ENCODE results near the gene OR56A1. TPM values are rescaled to one million over a fixed set of nuclear protein-coding genes. Genes with fewer than 3 reads are reported as not detected.
"Not testable (repeated sequence)": the region's sequence is repeated elsewhere in the genome, so short reads cannot be mapped to it uniquely, and the experiment has no call there.

Gene OR56A1
- total and polyA plus RNA-seq, 2 of the 4 experiments (the other 2 are of a cell fraction): not detected

DNA sequence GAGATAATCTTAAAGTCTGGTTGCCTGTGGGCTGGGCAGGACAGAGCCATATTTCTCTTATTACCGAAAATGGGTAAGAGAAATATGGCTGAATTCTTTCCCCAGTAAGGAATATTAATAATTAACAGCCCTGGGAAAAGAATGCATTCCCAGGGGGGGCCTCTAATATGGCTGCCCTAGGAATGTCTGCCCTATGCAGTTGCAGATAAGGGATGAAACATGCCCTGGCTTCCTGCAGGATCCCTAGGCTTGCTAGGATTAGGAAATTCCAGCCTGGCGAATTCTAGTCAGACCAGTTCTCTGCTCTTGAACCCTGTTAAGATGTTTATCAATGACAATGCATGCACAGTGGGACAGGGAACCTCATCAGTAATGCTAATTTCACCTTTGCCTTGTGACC, 45.9 kb upstream of the OR56A1 start:
- H3K9ac ChIP-seq (ENCODE audit: low read depth, low read length); H2AFZ ChIP-seq (replicated peaks; ENCODE audit: low read length, poor library complexity); BruUV-seq (replicated peaks); dilution Hi-C loops (cut with HindIII; ENCODE audit: low sequenced_read_pairs, unreplicated experiment); DNase-seq; H3K27ac ChIP-seq (ENCODE audit: insufficient read depth, low read length); in situ Hi-C loops (cut with MboI; ENCODE audit: low sequenced_read_pairs); H2AK5ac ChIP-seq (ENCODE audit: low read depth, low read length); H4K20me1 ChIP-seq (ENCODE audit: insufficient read depth, low read length); H2BK20ac ChIP-seq (ENCODE audit: low read depth, low read length); H4K91ac ChIP-seq (ENCODE audit: insufficient read depth, low read depth, low read length); H3K4me3 ChIP-seq (ENCODE audit: insufficient read depth, low read depth, low read length); H3K36me3 ChIP-seq (ENCODE audit: control insufficient read depth, insufficient read depth, low read length); H2BK120ac ChIP-seq (ENCODE audit: low read depth, low read length); H3K9me3 ChIP-seq (ENCODE audit: control insufficient read depth, insufficient read depth, low read length); H3K14ac ChIP-seq (replicated peaks; ENCODE audit: low read depth, low read length); CTCF ChIA-PET; intact Hi-C loops (cut with micrococcal nuclease); H2AK9ac ChIP-seq (replicated peaks; ENCODE audit: low read depth, low read length, poor library complexity); H2BK15ac ChIP-seq (ENCODE audit: low read depth, low read length); H3K79me1 ChIP-seq (ENCODE audit: low read depth in 1 of 2, low read length in 2 of 2); H3K18ac ChIP-seq (ENCODE audit: low read depth, low read length); H3K23ac ChIP-seq (ENCODE audit: low read depth, low read length); H3K56ac ChIP-seq (ENCODE audit: extremely low read depth, insufficient read depth, low read length); H3K9me1 ChIP-seq (ENCODE audit: insufficient read depth, low read length); H3K4ac ChIP-seq (ENCODE audit: low read depth, low read length); H3K4me2 ChIP-seq (ENCODE audit: low read depth, low read length); H2BK5ac ChIP-seq (ENCODE audit: low read depth, low read length, poor library complexity, severe bottlenecking); H4K5ac ChIP-seq (ENCODE audit: low read depth, low read length); H4K8ac ChIP-seq (ENCODE audit: low read depth in 2 of 2, low read length in 2 of 2); H3K4me1 ChIP-seq (ENCODE audit: control insufficient read depth, insufficient read depth, low read length); POLR2A ChIA-PET (ENCODE audit: unreplicated experiment); H3K27me3 ChIP-seq (ENCODE audit: control insufficient read depth, insufficient read depth, low read length); ATAC-seq (ENCODE audit: low read depth): not testable (repeated sequence)
- WGBS, 2 experiments (ENCODE audit: extremely low coverage in 2 of 2, insufficient read length in 1 of 2): no CpG with 5 or more reads among the region's 2 CpGs

Data from IMR-90 (cell line).